ENCODE data around the gene HAGH.

Gene HAGH

GRCh38 chr16:1760911-1761310 lies 65.7 kb downstream of the HAGH start:
- no peak for DNase-seq

GRCh38 chr16:1759511-1759910 lies 67.1 kb downstream of the HAGH start:
- DNase-seq = no peak

- DNase-seq = no peak
These were observed 67.7 kb downstream of the HAGH start for GRCh38 chr16:1758923-1759322.

- no peak for DNase-seq
These were observed 68.7 kb downstream of the HAGH start for GRCh38 chr16:1757714-1758461.

All from fibroblast of skin of right biceps (primary cell).